Trophoblast cell (in vitro differentiated cells and primary cell): ENCODE results near the gene ARHGDIB.
A peak's percentile ranks its signal among the peaks of the same experiment; 100 is the strongest.

Experiments
- DNase-seq, 2 donors: peaks; one replicate each; pipeline ENCODE4 v3.0.0-alpha.2; 2016
- H2AFZ ChIP-seq: 2 replicates; pipeline ENCODE4 v1.6.1; 2013; ENCODE audit warnings: low read length, moderate library complexity, mild to moderate bottlenecking; ENCODE audit not compliant: insufficient read depth, poor library complexity
- H2AK5ac ChIP-seq: 2 replicates; pipeline ENCODE4 v1.6.1; 2013; ENCODE audit warnings: mild to moderate bottlenecking, low read length
- H2BK120ac ChIP-seq: 2 replicates; pipeline ENCODE4 v1.6.1; 2013; ENCODE audit warnings: low read length, mild to moderate bottlenecking, moderate library complexity; ENCODE audit not compliant: insufficient read depth, poor library complexity
- H2BK12ac ChIP-seq: 2 replicates; pipeline ENCODE4 v1.6.1; 2013; ENCODE audit warnings: mild to moderate bottlenecking, low read length, moderate library complexity
- H2BK5ac ChIP-seq: 2 replicates; pipeline ENCODE4 v1.6.1; 2013; ENCODE audit warnings: low read length, low read depth, moderate library complexity, mild to moderate bottlenecking; ENCODE audit not compliant: poor library complexity
- H3K14ac ChIP-seq: 2 replicates; pipeline ENCODE4 v1.6.1; 2013; ENCODE audit warnings: mild to moderate bottlenecking, low read length
- H3K18ac ChIP-seq: 2 replicates; pipeline ENCODE4 v1.6.1; 2013; ENCODE audit warnings: mild to moderate bottlenecking, low read length
- H3K23ac ChIP-seq: 2 replicates; pipeline ENCODE4 v1.6.1; 2013; ENCODE audit warnings: low read length
- H3K27ac ChIP-seq: 2 replicates; pipeline ENCODE4 v1.5.1; 2013; ENCODE audit warnings: low read depth, mild to moderate bottlenecking, inconsistent platforms, low read length, moderate library complexity
- H3K27me3 ChIP-seq: 2 replicates; pipeline ENCODE4 v1.6.1; 2013; ENCODE audit warnings: inconsistent platforms, mild to moderate bottlenecking, low read length, moderate library complexity; ENCODE audit not compliant: insufficient read depth
- H3K36me3 ChIP-seq, 2 experiments: 1 replicate in 1 of 2; 2 replicates in 1 of 2; pipeline ENCODE4 v1.6.1; 2013; ENCODE audit warnings: low read length in 2 of 2, mild to moderate bottlenecking in 2 of 2, moderate library complexity in 1 of 2; ENCODE audit not compliant: insufficient read depth in 2 of 2, control insufficient read depth in 1 of 2
- H3K4ac ChIP-seq: 2 replicates; pipeline ENCODE4 v1.6.1; 2013; ENCODE audit warnings: low read depth, mild to moderate bottlenecking, low read length, moderate library complexity
- H3K4me1 ChIP-seq, 2 experiments: 1 replicate in 1 of 2; 2 replicates in 1 of 2; pipeline ENCODE4 v1.6.1; 2013; ENCODE audit warnings: low read length in 2 of 2, mild to moderate bottlenecking in 2 of 2, moderate library complexity in 1 of 2; ENCODE audit not compliant: insufficient read depth in 2 of 2, control insufficient read depth in 1 of 2
- H3K4me2 ChIP-seq: 2 replicates; pipeline ENCODE4 v1.6.1; 2013; ENCODE audit warnings: inconsistent platforms, mild to moderate bottlenecking, low read length, moderate library complexity
- H3K4me3 ChIP-seq: 2 replicates; pipeline ENCODE4 v1.5.1; 2013; ENCODE audit warnings: mild to moderate bottlenecking, low read depth, low read length, inconsistent platforms
- H3K79me1 ChIP-seq: one replicate; pipeline ENCODE4 v1.6.1; 2013; ENCODE audit warnings: low read length
- H3K79me2 ChIP-seq: 2 replicates; pipeline ENCODE4 v1.6.1; 2013; ENCODE audit warnings: low read length, mild to moderate bottlenecking; ENCODE audit not compliant: control insufficient read depth, insufficient read depth, poor library complexity
- H3K9ac ChIP-seq: 2 replicates; pipeline ENCODE4 v1.6.1; 2013; ENCODE audit warnings: mild to moderate bottlenecking, low read length
- H3K9me3 ChIP-seq: 2 replicates; pipeline ENCODE4 v1.6.1; 2013; ENCODE audit warnings: low read depth, mild to moderate bottlenecking, control low read depth, inconsistent platforms, low read length; ENCODE audit not compliant: insufficient read depth
- H4K12ac ChIP-seq: 2 replicates; pipeline ENCODE4 v1.6.1; 2013; ENCODE audit warnings: low read depth, mild to moderate bottlenecking, low read length, moderate library complexity
- H4K8ac ChIP-seq: 2 replicates; pipeline ENCODE4 v1.6.1; 2013; ENCODE audit warnings: low read depth, mild to moderate bottlenecking, low read length, moderate library complexity
- H4K91ac ChIP-seq: one replicate; pipeline ENCODE4 v1.6.1; 2013; ENCODE audit warnings: low read depth, mild to moderate bottlenecking, low read length, moderate library complexity
- whole genome bisulfite sequencing: extraction: QIAGEN DNeasy Blood & Tissue Kit; methylation state at CpG from one replicate; pipeline ENCODE4 v1.1.7; 2013; ENCODE audit warnings: missing lambda C conversion rate; ENCODE audit not compliant: insufficient read length, insufficient coverage; ENCODE audit errors: extremely low coverage; 5-methylcytosine and 5-hydroxymethylcytosine counted together

The ARHGDIB gene

GRCh38 chr12:14946861-14947260 lies 14.5 kb downstream of the ARHGDIB start:
- Histone ChIP-seq H4K8ac (no peak overlapping the region), H2BK12ac (no peak overlapping the region), H3K9me3 (no peaks in the 10 kb centered on the region), H3K4me3 (no peak overlapping the region), H4K91ac (no peak overlapping the region), H3K9ac (no peak overlapping the region), H3K4me2 (no peak overlapping the region), H2AFZ (no peak overlapping the region), H2AK5ac (no peak overlapping the region), H3K27me3 (no peaks in the 10 kb centered on the region), H2BK5ac (no peak overlapping the region), H3K14ac (no peak overlapping the region), H3K4ac (no peak overlapping the region), H3K79me1 (peaks cover 26% of the 10 kb centered on the region), H3K18ac (no peak overlapping the region), H3K27ac (no peak overlapping the region), H2BK120ac (no peak overlapping the region), H3K23ac (no peak overlapping the region), H3K79me2 (no peaks in the 10 kb centered on the region), H3K36me3 (peaks cover 6 to 8% of the 10 kb centered on the region in 2 experiments), H3K4me1 (peaks cover 9 to 23% of the 10 kb centered on the region in 2 experiments), H4K12ac (no peak overlapping the region)
- no peak for DNase-seq
- WGBS = no CpG with 5 or more reads among the region's 1 CpG

DNA sequence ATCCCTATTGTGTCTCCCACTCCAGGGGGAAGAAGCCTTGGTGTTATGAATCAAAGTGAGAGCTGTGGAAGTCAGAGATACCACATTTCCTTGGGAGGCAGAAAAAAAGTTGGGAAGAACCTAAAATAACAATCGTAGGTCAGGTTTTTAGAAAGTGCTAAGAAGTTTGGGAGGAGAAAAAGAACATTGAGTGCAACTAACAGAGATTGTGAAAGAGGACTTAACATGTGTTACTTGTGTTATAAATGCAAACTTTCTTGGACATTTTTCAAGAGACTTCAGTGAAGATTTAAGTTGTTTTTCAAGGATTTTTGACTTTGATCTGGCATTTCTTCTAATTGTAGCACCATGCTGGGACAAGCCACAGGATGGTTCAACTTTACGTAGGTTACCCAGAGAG lies 15.2 kb downstream of the ARHGDIB start:
- no peak overlapping the region for H3K9ac ChIP-seq
- no peak overlapping the region for H2BK5ac ChIP-seq
- no peak overlapping the region for H4K12ac ChIP-seq
- no peak overlapping the region for H3K4ac ChIP-seq
- no peak overlapping the region for H4K91ac ChIP-seq
- no peak overlapping the region for H3K14ac ChIP-seq
- H3K9me3 ChIP-seq = no peaks in the 10 kb centered on the region
- no peak overlapping the region for H3K4me3 ChIP-seq
- H3K36me3 ChIP-seq = peaks cover 6 to 8% of the 10 kb centered on the region in 2 experiments
- H3K18ac ChIP-seq = no peak overlapping the region
- H2AK5ac ChIP-seq = no peak overlapping the region
- no peak for DNase-seq
- H2AFZ ChIP-seq = no peak overlapping the region
- H2BK12ac ChIP-seq = peak overlapping the region; percentile 8
- H3K27me3 ChIP-seq = no peaks in the 10 kb centered on the region
- peaks cover 7 to 19% of the 10 kb centered on the region in 2 experiments for H3K4me1 ChIP-seq
- H3K79me2 ChIP-seq = no peaks in the 10 kb centered on the region
- no peak overlapping the region for H2BK120ac ChIP-seq
- H3K23ac ChIP-seq = no peak overlapping the region
- no peak overlapping the region for H3K4me2 ChIP-seq
- H3K79me1 ChIP-seq = peaks cover 22% of the 10 kb centered on the region
- no peak overlapping the region for H4K8ac ChIP-seq
- H3K27ac ChIP-seq = no peak overlapping the region
- no CpG with 5 or more reads among the region's 2 CpGs for WGBS

DNA sequence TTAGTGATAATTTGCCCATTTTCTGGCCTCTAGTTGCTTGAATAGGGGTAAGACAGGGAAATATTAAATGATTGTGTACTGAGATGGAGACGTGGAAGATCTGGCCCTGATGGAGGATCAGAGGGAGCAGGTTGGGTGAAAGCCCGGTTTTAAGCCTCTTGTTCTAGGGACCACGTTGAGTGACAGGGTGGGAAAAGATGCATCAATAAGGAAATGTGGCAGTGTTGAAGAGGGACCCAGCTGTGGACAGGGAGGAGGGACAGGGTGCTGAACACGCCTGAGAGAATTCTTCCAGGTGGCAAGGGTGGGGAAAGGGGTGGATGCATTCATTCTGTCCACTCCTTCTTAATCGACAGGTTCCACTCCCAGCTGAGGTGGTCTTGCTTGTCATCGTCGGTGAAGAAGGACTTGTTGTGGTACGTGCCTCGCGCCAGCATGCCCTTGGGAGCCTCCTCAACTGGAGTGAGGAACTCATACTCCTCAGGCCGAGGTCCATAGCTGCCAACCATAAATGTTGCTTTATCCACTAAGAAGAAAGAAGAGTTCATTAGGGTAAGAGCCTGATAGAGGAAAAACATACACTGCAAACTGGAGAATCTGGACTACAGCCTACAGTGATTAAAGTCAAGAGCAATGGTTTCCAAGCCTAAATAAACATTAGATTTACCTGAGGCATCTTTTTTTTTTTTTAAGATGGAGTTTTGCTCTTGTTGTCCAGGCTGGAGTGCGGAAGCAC lies 19.0 kb downstream of the ARHGDIB start:
- Histone ChIP-seq H2BK12ac (no peak overlapping the region), H3K79me2 (no peaks in the 10 kb centered on the region), H3K14ac (no peak overlapping the region), H3K23ac (no peak overlapping the region), H4K8ac (no peak overlapping the region), H3K4ac (no peak overlapping the region), H3K27ac (no peak overlapping the region), H2BK5ac (no peak overlapping the region), H3K79me1 (peaks cover 7% of the 10 kb centered on the region), H3K4me3 (peak overlapping the region; percentile 30), H3K4me1 (peaks cover 0 to under 1% of the 10 kb centered on the region in 2 experiments), H4K91ac (no peak overlapping the region), H2AK5ac (no peak overlapping the region), H3K9me3 (no peaks in the 10 kb centered on the region), H3K4me2 (no peak overlapping the region), H3K27me3 (no peaks in the 10 kb centered on the region), H3K9ac (no peak overlapping the region), H3K18ac (no peak overlapping the region), H3K36me3 (peaks cover 6 to 8% of the 10 kb centered on the region in 2 experiments), H2BK120ac (no peak overlapping the region), H2AFZ (no peak overlapping the region), H4K12ac (no peak overlapping the region)
- no peak for DNase-seq
- WGBS = no CpG with 5 or more reads among the region's 12 CpGs

GRCh38 chr12:14941369-14941768 lies 20.0 kb downstream of the ARHGDIB start:
- H3K4me2 ChIP-seq = no peak overlapping the region
- no peak overlapping the region for H3K4me3 ChIP-seq
- H4K8ac ChIP-seq = no peak overlapping the region
- H4K91ac ChIP-seq = no peak overlapping the region
- DNase-seq = no peak
- no peak overlapping the region for H2AK5ac ChIP-seq
- no peak overlapping the region for H4K12ac ChIP-seq
- no peaks in the 10 kb centered on the region for H3K9me3 ChIP-seq
- H3K18ac ChIP-seq = no peak overlapping the region
- WGBS = no CpG with 5 or more reads among the region's 2 CpGs
- no peak overlapping the region for H2AFZ ChIP-seq
- no peaks in the 10 kb centered on the region for H3K79me2 ChIP-seq
- no peak overlapping the region for H2BK5ac ChIP-seq
- H3K4ac ChIP-seq = no peak overlapping the region
- H3K23ac ChIP-seq = no peak overlapping the region
- no peaks in the 10 kb centered on the region for H3K27me3 ChIP-seq
- no peak overlapping the region for H3K14ac ChIP-seq
- no peak overlapping the region for H2BK120ac ChIP-seq
- no peak overlapping the region for H3K9ac ChIP-seq
- peaks cover 2 to 3% of the 10 kb centered on the region in 2 experiments for H3K4me1 ChIP-seq
- H3K27ac ChIP-seq = no peak overlapping the region
- H3K36me3 ChIP-seq = peaks cover 5 to 8% of the 10 kb centered on the region in 2 experiments
- peaks cover 8% of the 10 kb centered on the region for H3K79me1 ChIP-seq
- no peak overlapping the region for H2BK12ac ChIP-seq
